Thoracic aorta (tissue), 2 donors: ENCODE measurements around the gene NEIL1. TPM values are rescaled to one million over a fixed set of nuclear protein-coding genes. Genes with fewer than 3 reads are reported as not detected.
"Not testable (repeated sequence)": the region's sequence is repeated elsewhere in the genome, so short reads cannot be mapped to it uniquely, and the experiment has no call there.

Source experiments
- ATAC-seq: fragments of 150-250 bp; one replicate; pipeline ENCODE4 v1.8.0; 2017; ENCODE audit warnings: low read depth; ENCODE audit not compliant: insufficient number of reproducible peaks, low FRiP score
- DNase-seq: peaks from one replicate; pipeline ENCODE4 v3.0.0-alpha.2; 2020; ENCODE audit warnings: low spot score
- H3K27ac ChIP-seq, 2 donors: fragments of 200-600 bp; sonication (generic); 1 replicate in 1 of 2; 2 replicates in 1 of 2; pipeline ENCODE4 v1.5.1; 2016; ENCODE audit warnings: mild to moderate bottlenecking in 2 of 2, moderate library complexity in 2 of 2
- H3K27me3 ChIP-seq: fragments of 200-600 bp; sonication (generic); replicated peaks from 2 replicates; pipeline ENCODE4 v1.6.0; 2016; ENCODE audit warnings: mild to moderate bottlenecking; ENCODE audit not compliant: insufficient read depth
- H3K36me3 ChIP-seq: fragments of 200-600 bp; sonication (generic); one replicate; pipeline ENCODE4 v1.5.1; 2016
- H3K4me1 ChIP-seq, 2 donors: fragments of 200-600 bp; sonication (generic); 1 replicate in 1 of 2; 2 replicates in 1 of 2; pipeline versions ENCODE4 v1.5.1 to v1.6.0; 2016; ENCODE audit warnings: low read depth in 2 of 2, mild to moderate bottlenecking in 1 of 2; ENCODE audit not compliant: control insufficient read depth in 1 of 2
- H3K4me3 ChIP-seq: fragments of 200-600 bp; sonication (generic); 2 replicates; pipeline ENCODE4 v1.5.1; 2016; ENCODE audit warnings: mild to moderate bottlenecking
- H3K9me3 ChIP-seq: fragments of 200-600 bp; sonication (generic); 2 replicates; pipeline ENCODE4 v1.5.1; 2016
- total RNA-seq, 2 donors: library from RNA; depleted of rRNA; stranded (reverse); fragments of >200 nt; gene quantifications; one replicate each; pipeline versions ENCODE4 v1.1.0 to v1.2.3, GENCODE V29; 2016
- TF ChIP-seq, protein P1 (sequence below): fragments of 200-600 bp; sonication (generic); IDR thresholded peaks from one replicate; pipeline ENCODE4 v1.5.1; 2019; ENCODE audit warnings: antibody characterized with exemption

Gene NEIL1
- total RNA-seq, 2 donors from 2014 or later: 47.8 to 62.3 TPM

DNA sequence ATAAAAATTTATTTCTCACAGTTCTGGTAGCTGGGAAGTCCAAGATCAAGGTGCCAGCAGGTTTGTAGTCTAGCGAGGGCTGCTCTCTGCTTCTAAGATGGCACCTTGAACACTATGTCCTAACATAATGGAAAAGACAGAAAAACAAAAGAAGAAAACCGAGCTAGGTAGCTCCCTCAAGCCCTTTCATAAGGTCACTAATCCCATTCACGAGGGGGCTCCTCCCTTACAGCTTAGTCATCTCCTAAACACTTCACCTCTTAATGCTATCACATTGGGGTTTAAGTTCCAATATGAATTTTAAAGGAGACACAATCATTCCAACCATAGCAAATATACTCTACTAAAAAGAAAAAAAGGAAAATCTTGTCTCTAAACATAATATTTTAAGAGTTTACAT, 40.7 kb upstream of the NEIL1 start:
- H3K27ac ChIP-seq: no peak overlapping the region
- H3K9me3 ChIP-seq: no peaks in the 10 kb centered on the region
- H3K27me3 ChIP-seq: no peaks in the 10 kb centered on the region
- TF ChIP-seq, protein P1, sequence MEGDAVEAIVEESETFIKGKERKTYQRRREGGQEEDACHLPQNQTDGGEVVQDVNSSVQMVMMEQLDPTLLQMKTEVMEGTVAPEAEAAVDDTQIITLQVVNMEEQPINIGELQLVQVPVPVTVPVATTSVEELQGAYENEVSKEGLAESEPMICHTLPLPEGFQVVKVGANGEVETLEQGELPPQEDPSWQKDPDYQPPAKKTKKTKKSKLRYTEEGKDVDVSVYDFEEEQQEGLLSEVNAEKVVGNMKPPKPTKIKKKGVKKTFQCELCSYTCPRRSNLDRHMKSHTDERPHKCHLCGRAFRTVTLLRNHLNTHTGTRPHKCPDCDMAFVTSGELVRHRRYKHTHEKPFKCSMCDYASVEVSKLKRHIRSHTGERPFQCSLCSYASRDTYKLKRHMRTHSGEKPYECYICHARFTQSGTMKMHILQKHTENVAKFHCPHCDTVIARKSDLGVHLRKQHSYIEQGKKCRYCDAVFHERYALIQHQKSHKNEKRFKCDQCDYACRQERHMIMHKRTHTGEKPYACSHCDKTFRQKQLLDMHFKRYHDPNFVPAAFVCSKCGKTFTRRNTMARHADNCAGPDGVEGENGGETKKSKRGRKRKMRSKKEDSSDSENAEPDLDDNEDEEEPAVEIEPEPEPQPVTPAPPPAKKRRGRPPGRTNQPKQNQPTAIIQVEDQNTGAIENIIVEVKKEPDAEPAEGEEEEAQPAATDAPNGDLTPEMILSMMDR: no peak
- no peaks in the 10 kb centered on the region for H3K36me3 ChIP-seq
- no peaks in the 10 kb centered on the region for H3K4me1 ChIP-seq
- H3K4me3 ChIP-seq: no peak overlapping the region
- DNase-seq (no peak), ATAC-seq (no peak)

DNA sequence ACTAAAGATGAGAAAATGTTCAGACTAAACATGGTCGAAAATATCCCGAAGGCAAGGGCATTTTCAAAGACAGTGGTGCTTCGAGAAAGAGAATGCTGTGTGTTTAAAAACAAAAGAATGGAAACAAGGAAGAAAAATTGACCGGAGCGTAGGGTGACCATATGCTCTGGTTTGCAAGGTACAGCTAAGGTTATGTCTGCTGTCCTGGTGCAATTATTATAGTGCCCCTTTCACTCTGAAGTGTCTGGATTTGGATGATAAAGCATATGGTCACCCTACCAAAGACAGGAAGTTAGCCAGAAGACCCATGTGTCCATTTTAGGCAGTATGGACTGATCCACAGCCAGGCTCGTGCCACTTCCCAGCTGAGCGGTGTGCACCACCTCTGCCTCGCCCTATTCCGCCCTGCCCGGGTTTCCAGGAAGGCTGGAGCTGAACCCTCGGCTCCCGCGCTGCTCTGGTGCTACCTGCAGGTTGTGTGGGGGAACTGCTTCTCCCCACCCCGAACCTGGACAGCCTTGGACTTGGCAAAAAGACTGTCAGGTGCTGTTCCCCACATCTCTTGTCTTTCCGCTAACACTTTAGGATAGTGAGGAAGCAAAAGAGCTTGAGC, 39.0 kb upstream of the NEIL1 start:
- no peak overlapping the region for H3K4me3 ChIP-seq
- no peaks in the 10 kb centered on the region for H3K4me1 ChIP-seq
- no peak for ATAC-seq
- H3K36me3 ChIP-seq: no peaks in the 10 kb centered on the region
- no peaks in the 10 kb centered on the region for H3K9me3 ChIP-seq
- no peak overlapping the region for H3K27ac ChIP-seq
- DNase-seq: no peak
- TF ChIP-seq, protein P1: no peak
- no peaks in the 10 kb centered on the region for H3K27me3 ChIP-seq

DNA sequence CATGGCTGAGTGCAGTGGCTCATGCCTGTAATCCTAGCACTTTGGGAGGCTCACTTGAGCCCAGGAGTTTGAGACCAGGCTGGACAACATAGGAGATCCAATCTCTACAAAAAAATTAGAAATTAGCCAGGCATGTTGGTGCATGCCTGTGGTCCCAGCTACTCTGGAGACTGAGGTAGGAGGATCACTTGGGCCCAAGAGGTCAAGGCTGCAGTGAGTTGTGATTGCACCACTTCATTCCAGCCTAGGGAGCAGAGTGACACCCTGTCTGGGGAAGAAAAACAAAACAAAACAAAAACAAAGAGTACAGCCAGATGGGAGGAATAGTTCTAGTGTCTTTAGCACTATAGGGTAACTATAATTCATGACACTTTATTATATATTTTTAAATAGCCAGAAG, 37.1 kb upstream of the NEIL1 start:
- Histone ChIP-seq H3K4me1 (no peaks in the 10 kb centered on the region), H3K36me3 (no peaks in the 10 kb centered on the region), H3K9me3 (no peaks in the 10 kb centered on the region), H3K4me3 (no peak overlapping the region), H3K27ac (no peak overlapping the region), H3K27me3 (no peaks in the 10 kb centered on the region)
- ATAC-seq (no peak), DNase-seq (no peak)
- TF ChIP-seq, protein P1: no peak

DNA sequence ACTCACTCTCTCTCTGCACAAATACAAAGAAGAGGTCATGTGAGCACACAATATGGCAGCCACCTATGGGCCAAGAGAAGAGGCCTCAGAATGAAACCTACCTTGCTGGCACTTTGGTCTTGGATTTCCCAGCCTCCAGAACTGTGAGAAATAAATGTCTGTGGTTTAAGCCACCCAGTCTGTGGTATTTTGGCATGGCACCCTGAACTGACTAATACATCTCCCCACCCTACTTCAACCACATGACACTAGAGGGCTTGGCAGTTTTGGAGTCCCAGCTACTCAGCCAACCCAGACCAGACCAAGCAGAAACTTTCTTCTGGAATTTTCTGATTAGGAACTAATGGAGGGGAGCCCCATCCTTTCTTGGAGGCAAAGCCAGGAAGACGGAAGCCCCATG, 34.3 kb upstream of the NEIL1 start:
- H3K27me3 ChIP-seq, DNase-seq, ATAC-seq, H3K36me3 ChIP-seq, H3K4me3 ChIP-seq, H3K27ac ChIP-seq, H3K9me3 ChIP-seq, H3K4me1 ChIP-seq: not testable (repeated sequence)

DNA sequence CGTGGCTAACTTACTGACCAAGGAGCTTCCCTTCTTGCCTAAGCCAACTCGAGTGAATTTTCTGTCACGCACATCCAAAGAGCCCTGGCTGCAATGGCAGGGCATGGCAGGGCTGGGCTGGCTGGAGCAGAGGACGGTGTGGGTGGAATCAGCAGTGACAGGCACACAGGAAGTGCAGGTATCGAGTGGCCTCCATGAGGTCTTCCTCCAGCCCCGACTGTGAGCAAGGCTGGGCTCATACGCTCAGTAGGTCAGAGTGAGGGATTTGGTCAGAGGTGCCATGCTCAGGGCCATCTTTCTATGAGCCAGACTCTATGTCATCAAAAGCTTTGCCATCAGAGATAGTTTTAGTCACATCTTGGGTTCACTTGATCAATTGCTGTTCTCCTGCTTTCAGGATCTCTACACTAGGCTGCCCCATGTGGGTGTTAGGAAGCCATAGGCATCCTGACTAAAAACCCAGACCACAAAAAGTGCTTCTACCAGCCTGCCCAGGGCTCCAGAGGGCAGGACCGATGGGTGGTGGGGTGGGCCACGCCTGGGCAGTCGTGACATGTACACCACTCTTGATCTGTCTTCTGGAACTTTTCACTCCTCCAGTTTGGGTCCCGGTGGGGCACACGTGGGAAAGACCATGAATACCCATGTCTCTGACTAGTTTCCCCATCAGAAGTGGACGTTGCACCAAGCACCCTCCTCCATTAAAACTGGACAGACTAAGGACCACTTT, 33.6 kb upstream of the NEIL1 start:
- ATAC-seq: no peak

More for the DNA sequence above, 33.6 kb upstream of the NEIL1 start:
- Histone ChIP-seq H3K4me3 (no peak overlapping the region), H3K27ac (no peak overlapping the region), H3K36me3 (no peaks in the 10 kb centered on the region), H3K9me3 (no peaks in the 10 kb centered on the region), H3K27me3 (no peaks in the 10 kb centered on the region), H3K4me1 (no peaks in the 10 kb centered on the region)
- no peak for DNase-seq
- TF ChIP-seq, protein P1: no peak
